ENCODE results near the gene VASN.

GRCh38 chr16:4361944-4362311 is 9.7 kb upstream of the VASN start:
- no peak for TF ChIP-seq POLR2AphosphoS5 (IDR thresholded peaks at IDR 0.05; ENCODE audit: low read depth, low read length)
- no peak for TF ChIP-seq SIN3A (IDR thresholded peaks at IDR 0.05; ENCODE audit: borderline replicate concordance, insufficient read depth, low read length)
- no peak for TF ChIP-seq REST (IDR thresholded peaks at IDR 0.05; ENCODE audit: insufficient read depth in 1 of 2, low read depth in 2 of 2, low read length in 2 of 2)
- TF ChIP-seq FOXP2 (optimal IDR thresholded peaks at IDR 0.05; ENCODE audit: borderline replicate concordance, extremely low read depth, extremely low read length, insufficient read depth), result no peak
- TF ChIP-seq TAF1 (IDR thresholded peaks at IDR 0.05; ENCODE audit: borderline replicate concordance, insufficient read depth, low read length), result no peak

Data from PFSK-1 (cell line).